Measurements from ENCODE around the gene OPCML. TPM values are rescaled to one million over a fixed set of nuclear protein-coding genes. Genes with fewer than 3 reads are reported as not detected.

The OPCML gene
- total RNA-seq, 1 experiment from 2014 or later: 0.94 TPM

DNA sequence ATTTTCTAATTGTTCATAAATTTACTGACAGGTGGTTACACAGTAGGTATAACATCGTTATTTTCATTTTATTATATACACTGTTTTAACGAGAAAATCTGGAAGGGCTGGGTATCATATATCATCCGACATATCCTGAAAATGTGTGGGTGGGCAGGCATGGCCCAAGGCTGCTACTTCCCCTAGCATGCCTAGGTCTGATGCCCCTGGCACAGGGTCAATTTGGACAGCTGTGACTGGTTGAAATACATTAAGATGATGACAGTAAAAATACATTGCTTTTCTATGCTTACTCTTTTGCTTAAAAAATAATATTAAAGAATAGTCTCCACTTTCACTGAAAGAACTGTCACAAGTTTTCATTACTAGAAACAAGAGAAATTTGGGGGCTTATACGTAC, 908.8 kb downstream of the OPCML start:
- TF ChIP-seq CTCF (conservative IDR thresholded peaks at IDR 0.05): no peak
- no peak for DNase-seq
- no peaks in the 10 kb centered on the region for H3K9me3 ChIP-seq (ENCODE audit: control insufficient read depth, low read depth, low read length)
- H3K4me1 Mint-ChIP-seq: peaks cover 4 to 5% of the 10 kb centered on the region in 2 experiments
- no peak overlapping the region for H2BK120ac ChIP-seq (ENCODE audit: low read depth, low read length, poor library complexity, severe bottlenecking)
- no peak overlapping the region for H3K4me3 Mint-ChIP-seq
- WGBS (ENCODE audit: extremely low coverage, insufficient read length, low lambda C conversion rate): no CpG with 5 or more reads among the region's 4 CpGs
- no peak overlapping the region for H3K4ac ChIP-seq (ENCODE audit: low read depth, low read length)
- H4K8ac ChIP-seq (replicated peaks; ENCODE audit: insufficient read length, low read depth, low read length): no peak overlapping the region
- no peak overlapping the region for H3K14ac ChIP-seq (ENCODE audit: insufficient read depth, low read length)
- H3K9me3 Mint-ChIP-seq: no peaks in the 10 kb centered on the region
- H4K5ac ChIP-seq (ENCODE audit: insufficient read length, low read depth, low read length): no peak overlapping the region
- H3K27ac ChIP-seq (ENCODE audit: insufficient read length, low read depth, low read length): no peak overlapping the region
- H4K91ac ChIP-seq (ENCODE audit: insufficient read length, low read depth, low read length): no peak overlapping the region
- no peak overlapping the region for H2BK15ac ChIP-seq (ENCODE audit: low read depth, low read length)
- H2BK5ac ChIP-seq (ENCODE audit: insufficient read length, low read length): no peak overlapping the region
- H3K18ac ChIP-seq (ENCODE audit: insufficient read length, low read depth, low read length): no peak overlapping the region
- no peak overlapping the region for H3T11ph ChIP-seq (ENCODE audit: low read length)
- no peaks in the 10 kb centered on the region for H3K79me2 ChIP-seq (ENCODE audit: insufficient read depth, low read length)
- H4K20me1 ChIP-seq (ENCODE audit: control insufficient read depth, insufficient read depth, insufficient read length): no peaks in the 10 kb centered on the region
- no peak overlapping the region for H2BK20ac ChIP-seq (ENCODE audit: low read depth, low read length, poor library complexity, severe bottlenecking)
- no peak overlapping the region for H2BK12ac ChIP-seq (ENCODE audit: insufficient read length, low read depth, low read length)
- H3K27me3 Mint-ChIP-seq (ENCODE audit: low read depth): no peaks in the 10 kb centered on the region; the same call in none of the 2 replicates
- no peak overlapping the region for H3K27ac Mint-ChIP-seq
- H3K4me2 ChIP-seq (ENCODE audit: insufficient read depth, insufficient read length, low read length): no peak overlapping the region
- H2AFZ ChIP-seq (ENCODE audit: low read length): no peak overlapping the region
- H3K36me3 Mint-ChIP-seq (ENCODE audit: insufficient read depth in 1 of 3, low read depth in 3 of 3): no peaks in the 10 kb centered on the region
- no peak overlapping the region for H2AK5ac ChIP-seq (ENCODE audit: insufficient read length, low read length)
- no peaks in the 10 kb centered on the region for H3K79me1 ChIP-seq (ENCODE audit: insufficient read depth, low read depth, low read length, poor library complexity, severe bottlenecking)
- no peak overlapping the region for H3K56ac ChIP-seq (ENCODE audit: insufficient read length, low read depth, low read length)
- H3K27me3 ChIP-seq (ENCODE audit: insufficient read depth, low read length): no peaks in the 10 kb centered on the region
- H3K23me2 ChIP-seq (ENCODE audit: insufficient read length, low read depth, low read length, poor library complexity, severe bottlenecking): no peaks in the 10 kb centered on the region
- no peak overlapping the region for H3K9ac ChIP-seq (ENCODE audit: extremely low read depth, insufficient read length, low read length)
- no peaks in the 10 kb centered on the region for H3K4me1 ChIP-seq (ENCODE audit: insufficient read depth, low read length)
- no peak overlapping the region for H3K23ac ChIP-seq (ENCODE audit: insufficient read length, low read depth, low read length)

Data from H9 (cell line).